Esophagus muscularis mucosa (tissue), 3 donors: ENCODE measurements around the gene SOBP.

Experiments
- POLR2A ChIP-seq: fragments of 450-650 bp; IDR thresholded peaks from one replicate; pipeline ENCODE4 v1.6.1; 2017; ENCODE audit warnings: antibody characterized with exemption, moderate library complexity, mild to moderate bottlenecking, low read depth
- POLR2AphosphoS5 ChIP-seq, 2 donors: sonication (generic); formaldehyde crosslinking; IDR thresholded peaks; one replicate each; pipeline ENCODE4 v1.6.1; 2017; ENCODE audit warnings: antibody characterized with exemption in 2 of 2
- TF ChIP-seq, protein P1 (sequence below), 3 experiments: fragments of 200-600 bp in 2 of 3; fragments of 450-650 bp in 1 of 3; sonication (generic) in 2 of 3; IDR thresholded peaks; one replicate each; pipeline ENCODE4 v1.5.1; 2017 to 2019; ENCODE audit warnings: antibody characterized with exemption in 3 of 3, mild to moderate bottlenecking in 2 of 3, moderate library complexity in 1 of 3

DNA sequence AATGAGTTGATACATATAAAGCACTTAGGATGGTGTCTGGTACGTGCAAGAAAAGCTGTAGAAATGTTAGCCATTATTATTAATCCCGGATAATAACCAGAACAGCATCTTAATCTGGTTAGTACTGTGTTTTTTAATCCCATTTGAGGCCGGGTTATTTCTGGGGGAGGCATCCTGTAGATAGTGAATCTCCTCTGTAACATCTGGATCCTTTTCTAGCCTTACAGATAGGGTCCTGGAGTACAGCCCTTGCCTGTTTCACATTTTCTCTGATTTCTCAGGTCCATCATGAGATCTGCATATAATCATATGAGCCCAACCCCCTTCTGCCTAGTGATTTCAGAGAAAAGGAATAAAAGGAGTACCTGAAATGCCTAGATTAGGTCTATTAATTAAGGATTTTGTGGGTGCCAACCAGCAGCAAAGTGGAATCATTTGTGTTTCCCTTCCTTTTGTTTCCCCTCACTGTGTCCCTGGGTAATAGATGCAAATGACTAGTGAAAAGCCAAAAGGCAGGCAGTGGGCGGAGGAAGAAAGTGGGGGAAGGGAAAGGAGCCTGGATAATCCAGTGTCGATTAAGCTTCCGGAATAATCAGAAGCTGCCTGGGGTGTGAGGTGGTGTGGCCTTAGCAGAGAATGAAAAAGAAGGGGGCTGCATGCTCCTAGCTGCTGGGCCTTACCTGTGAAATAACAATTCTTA is 88.9 kb downstream of the SOBP start:
- TF ChIP-seq, protein P1, sequence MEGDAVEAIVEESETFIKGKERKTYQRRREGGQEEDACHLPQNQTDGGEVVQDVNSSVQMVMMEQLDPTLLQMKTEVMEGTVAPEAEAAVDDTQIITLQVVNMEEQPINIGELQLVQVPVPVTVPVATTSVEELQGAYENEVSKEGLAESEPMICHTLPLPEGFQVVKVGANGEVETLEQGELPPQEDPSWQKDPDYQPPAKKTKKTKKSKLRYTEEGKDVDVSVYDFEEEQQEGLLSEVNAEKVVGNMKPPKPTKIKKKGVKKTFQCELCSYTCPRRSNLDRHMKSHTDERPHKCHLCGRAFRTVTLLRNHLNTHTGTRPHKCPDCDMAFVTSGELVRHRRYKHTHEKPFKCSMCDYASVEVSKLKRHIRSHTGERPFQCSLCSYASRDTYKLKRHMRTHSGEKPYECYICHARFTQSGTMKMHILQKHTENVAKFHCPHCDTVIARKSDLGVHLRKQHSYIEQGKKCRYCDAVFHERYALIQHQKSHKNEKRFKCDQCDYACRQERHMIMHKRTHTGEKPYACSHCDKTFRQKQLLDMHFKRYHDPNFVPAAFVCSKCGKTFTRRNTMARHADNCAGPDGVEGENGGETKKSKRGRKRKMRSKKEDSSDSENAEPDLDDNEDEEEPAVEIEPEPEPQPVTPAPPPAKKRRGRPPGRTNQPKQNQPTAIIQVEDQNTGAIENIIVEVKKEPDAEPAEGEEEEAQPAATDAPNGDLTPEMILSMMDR (IDR thresholded peaks at IDR 0.05): no peak
- TF ChIP-seq POLR2A: no peak
- TF ChIP-seq POLR2AphosphoS5 (IDR thresholded peaks at IDR 0.05): no peak
